Daoy (cell line): ENCODE results near the gene NOLC1. TPM values are rescaled to one million over a fixed set of nuclear protein-coding genes. Genes with fewer than 3 reads are reported as not detected.

Experiments
- DNase-seq: peaks from one replicate; pipeline ENCODE4 v3.0.0-alpha.2; 2015; ENCODE audit warnings: low read depth
- total RNA-seq: library from RNA; depleted of rRNA; stranded (reverse); fragments of >200 nt; shearing (Covaris generic); gene quantifications from 2 replicates; pipeline ENCODE4 v1.2.3, GENCODE V29; 2014; rRNA removed

The NOLC1 gene
- total RNA-seq, 1 experiment from 2014 or later = 70.1 TPM

- no peak for DNase-seq
Observed at GRCh38 chr10:102200751-102201640, 48.8 kb downstream of the NOLC1 start.

GRCh38 chr10:102202386-102202785, 50.2 kb downstream of the NOLC1 start:
- DNase-seq = no peak

GRCh38 chr10:102208311-102209035, 56.3 kb downstream of the NOLC1 start:
- DNase-seq = peak; percentile 44

GRCh38 chr10:102211615-102212299, 59.6 kb downstream of the NOLC1 start:
- DNase-seq = no peak

Other genes with a start within 250 kb of the NOLC1 start
- gene ARMH3, start 96.2 kb upstream of the NOLC1 start, total RNA-seq = 4.6 and 5.1 TPM in 2 replicates
- gene HPS6, start 87.0 kb upstream of the NOLC1 start, total RNA-seq = 16.0 and 19.7 TPM in 2 replicates
- 18.9 and 20.6 TPM in 2 replicates for gene LDB1, start 32.0 kb upstream of the NOLC1 start, total RNA-seq
- 10.8 and 17.0 TPM in 2 replicates for gene PPRC1, start 19.3 kb upstream of the NOLC1 start, total RNA-seq
- 0.06 TPM in 1 of 2 replicates, not detected in the other for gene ELOVL3, start 73.9 kb downstream of the NOLC1 start, total RNA-seq
- gene PITX3, start 89.1 kb downstream of the NOLC1 start, total RNA-seq = not detected in 2 replicates
- 17.3 and 26.5 TPM in 2 replicates for gene GBF1, start 93.1 kb downstream of the NOLC1 start, total RNA-seq
- 44.0 and 47.3 TPM in 2 replicates for gene NFKB2, start 243.3 kb downstream of the NOLC1 start, total RNA-seq